Activated T-cell treated with anti-CD3 and anti-CD28 coated beads, Interleukin-2, amount 50 U/mL, for 48 hours (primary cell): ENCODE data around the gene C17orf100.
"Not testable (repeated sequence)": the region's sequence is repeated elsewhere in the genome, so short reads cannot be mapped to it uniquely, and the experiment has no call there.

Experiments
- DNase-seq, 2 experiments: peaks; one replicate each; pipeline ENCODE4 v3.0.0-alpha.2; 2020

Gene C17orf100

DNA sequence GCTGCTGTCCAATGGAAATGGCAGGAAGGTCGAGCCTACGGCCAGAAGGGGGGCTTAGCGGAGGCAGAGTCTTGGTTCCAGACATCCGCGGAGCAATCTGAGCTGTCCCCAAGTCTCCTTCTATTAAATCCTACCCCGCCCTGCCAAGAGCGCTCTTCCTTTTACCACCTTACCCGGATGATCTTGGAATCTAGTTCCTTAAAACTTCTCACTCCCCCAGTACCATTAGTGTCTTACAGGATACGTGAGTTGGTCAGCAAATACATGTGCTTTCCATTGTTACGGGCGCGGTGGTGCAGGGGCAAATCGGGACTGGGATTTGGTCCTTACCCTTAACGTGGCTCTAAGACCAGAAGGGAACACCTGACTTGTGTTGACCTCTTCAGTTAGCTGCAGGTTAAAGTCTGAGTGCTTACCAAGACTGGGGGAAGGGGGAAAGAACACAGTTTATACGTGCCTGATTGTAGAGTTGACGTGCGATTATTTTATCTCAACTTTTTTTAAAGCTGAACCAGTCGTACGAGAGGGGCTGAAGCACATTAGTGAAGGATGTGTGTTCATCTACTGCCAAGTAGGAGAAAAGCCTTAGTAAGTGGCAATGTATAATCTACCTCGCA lies 10.2 kb upstream of the C17orf100 start:
- peak in 1 of 2 experiments; percentile 43 for DNase-seq

- no peak for DNase-seq
Measured at GRCh38 chr17:6642592-6642991, 9.0 kb upstream of the C17orf100 start.

- peak in 1 of 2 experiments; percentile 23 for DNase-seq
Measured at GRCh38 chr17:6643451-6644125, 8.0 kb upstream of the C17orf100 start.

DNA sequence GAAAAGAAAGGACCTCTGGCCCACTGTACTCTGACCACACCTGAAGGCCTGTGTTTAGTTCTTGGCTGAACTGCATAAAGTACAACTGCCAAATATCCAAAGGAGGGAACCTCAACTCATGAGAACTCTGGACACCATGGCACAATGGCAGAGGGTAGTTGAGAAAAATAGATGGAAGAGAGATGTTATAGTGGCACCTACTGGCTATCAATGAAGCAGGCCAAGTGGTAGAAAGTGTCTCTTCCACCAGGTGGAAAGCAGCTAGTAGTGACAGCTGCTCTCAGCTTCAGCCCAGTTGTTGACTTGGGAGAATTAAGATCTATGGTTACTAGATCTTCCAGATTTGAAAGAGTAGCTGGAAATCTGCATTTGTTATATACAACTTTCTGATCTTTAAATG lies 3.4 kb upstream of the C17orf100 start:
- no peak for DNase-seq

DNA sequence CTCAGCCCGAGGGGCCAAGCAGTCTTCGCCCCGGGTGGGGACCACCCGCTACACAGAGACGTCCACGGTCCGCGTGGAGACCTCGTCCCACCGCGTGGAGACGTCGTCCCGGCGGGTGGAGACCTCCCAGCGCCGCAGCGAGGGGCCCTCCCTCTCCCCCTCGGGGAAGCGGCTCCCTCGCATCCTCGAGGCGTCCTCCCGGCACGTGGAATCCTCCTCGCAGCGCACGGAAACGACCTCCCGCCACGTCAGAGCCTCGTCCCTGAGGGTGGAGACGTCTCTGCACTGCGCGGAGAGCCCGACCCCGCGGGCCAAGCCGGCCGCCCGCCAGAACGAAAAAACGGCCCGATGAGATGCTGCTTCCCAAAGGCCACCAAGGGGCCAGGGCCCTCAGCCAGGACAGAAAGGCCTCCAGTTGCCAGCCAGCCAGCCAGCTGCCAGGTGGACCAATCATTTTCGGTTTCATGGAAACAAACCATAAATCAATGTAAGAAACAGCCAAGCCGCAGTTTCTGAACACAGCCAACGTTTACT lies 424 bp downstream of the C17orf100 start:
- DNase-seq = peak in 1 of 2 experiments; percentile 44

DNA sequence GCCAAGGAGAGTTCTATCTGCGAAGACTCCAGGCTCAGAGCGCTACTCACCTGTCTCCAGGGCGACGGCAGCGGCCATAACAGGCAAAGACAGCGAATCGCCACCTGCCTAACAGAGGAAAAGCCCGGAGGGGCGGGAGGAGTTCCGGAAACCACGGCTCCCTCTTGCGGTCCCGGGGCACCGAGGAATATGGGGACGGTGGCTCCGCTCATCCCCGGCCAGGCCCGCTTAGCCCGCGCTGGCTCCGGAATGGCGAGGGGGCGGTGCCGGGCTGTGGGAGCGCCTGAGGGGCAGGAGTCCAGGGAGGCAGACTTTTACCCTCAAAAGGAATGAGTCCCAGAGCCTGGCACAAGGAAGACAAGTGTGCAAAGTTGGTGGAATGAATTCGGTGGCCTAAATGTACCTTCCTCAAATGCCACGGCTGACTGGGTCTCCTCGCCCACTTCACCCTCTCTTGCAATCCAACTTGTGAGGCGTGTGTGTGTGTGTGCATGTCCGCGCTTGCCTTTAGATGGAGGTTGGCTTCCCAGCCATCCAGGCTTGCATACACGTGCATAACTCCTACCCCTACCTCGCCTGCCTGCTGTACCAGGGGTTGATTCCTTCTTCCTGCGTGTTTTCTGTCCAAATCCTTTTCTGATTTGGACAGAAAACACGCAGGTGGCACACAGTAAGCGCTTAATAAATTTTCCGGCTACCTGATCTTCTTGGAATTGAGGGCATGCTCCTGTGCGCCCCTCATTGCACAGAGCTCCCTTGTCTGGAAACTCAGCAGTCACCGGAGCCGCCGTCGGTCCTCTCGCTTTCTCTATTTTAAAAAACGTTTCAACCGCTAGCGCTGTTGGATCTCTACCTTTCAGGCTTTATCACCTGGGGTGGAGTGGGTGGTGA lies 3.5 kb downstream of the C17orf100 start:
- DNase-seq = no peak

GRCh38 chr17:6655732-6656361 lies 4.3 kb downstream of the C17orf100 start:
- DNase-seq = not testable (repeated sequence)

DNA sequence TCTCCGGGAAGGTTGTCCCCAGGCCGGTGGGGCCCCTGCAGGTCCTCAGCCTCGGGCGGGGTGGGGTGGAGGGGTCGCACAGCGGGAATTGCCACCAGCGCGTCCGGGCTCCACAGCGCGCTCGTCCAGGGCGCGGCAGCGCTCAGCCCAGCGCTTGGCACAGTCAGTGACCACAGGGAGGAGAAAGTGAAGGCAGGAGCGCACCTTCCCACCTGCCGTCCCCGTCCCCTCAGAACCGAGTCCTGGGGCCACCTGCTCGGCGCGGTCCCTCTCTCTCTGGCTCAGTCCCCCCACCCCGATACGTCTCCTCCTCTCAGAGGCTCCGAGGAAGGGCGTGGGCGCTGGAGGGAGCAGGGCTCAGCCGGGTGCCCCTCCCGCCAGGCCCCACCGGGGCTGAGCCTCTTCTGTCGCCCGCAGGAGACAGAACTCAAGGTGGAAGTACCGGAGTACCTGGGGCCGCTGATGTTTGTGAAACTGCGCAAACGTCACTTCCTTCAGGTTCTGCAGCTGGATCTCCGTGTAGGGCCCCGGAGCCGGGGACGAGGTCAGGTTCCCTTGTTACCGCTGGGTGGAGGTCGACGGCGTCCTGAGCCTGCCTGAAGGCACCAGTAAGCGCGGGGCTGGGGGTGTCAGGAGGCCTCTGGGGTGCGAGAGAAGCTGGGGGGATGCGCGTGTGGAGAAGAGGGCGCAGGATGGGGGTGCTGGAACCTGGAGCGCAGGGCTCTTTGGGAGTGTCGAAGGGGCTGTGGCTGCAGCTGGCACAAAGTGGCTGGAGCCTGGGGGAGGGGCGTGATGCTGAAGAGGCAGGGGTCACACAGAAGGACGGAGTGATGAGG lies 5.5 kb downstream of the C17orf100 start:
- peak; percentile 68 to 73 for DNase-seq

GRCh38 chr17:6657633-6658287 lies 6.2 kb downstream of the C17orf100 start:
- DNase-seq = no peak

DNA sequence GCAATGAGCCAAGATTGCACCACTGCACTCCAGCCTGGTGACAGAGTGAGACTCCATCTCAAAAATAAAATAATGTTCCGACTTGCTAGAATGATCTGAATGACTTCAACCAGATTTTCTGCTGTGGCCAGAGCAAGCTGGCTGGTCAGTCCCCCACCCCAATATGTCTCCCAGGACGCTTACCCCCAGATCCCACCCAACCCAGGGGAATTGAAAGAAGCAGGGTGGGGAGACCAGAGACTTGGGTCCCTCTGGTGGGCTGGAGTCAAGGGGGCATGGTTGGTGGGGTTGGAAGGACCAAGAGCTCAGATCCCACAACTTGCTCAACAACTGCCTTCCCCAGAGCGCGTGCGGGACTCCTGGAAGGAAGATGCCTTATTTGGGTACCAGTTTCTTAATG lies 6.8 kb downstream of the C17orf100 start:
- DNase-seq = not testable (repeated sequence)

GRCh38 chr17:6660101-6660500 lies 8.5 kb downstream of the C17orf100 start:
- no peak for DNase-seq

DNA sequence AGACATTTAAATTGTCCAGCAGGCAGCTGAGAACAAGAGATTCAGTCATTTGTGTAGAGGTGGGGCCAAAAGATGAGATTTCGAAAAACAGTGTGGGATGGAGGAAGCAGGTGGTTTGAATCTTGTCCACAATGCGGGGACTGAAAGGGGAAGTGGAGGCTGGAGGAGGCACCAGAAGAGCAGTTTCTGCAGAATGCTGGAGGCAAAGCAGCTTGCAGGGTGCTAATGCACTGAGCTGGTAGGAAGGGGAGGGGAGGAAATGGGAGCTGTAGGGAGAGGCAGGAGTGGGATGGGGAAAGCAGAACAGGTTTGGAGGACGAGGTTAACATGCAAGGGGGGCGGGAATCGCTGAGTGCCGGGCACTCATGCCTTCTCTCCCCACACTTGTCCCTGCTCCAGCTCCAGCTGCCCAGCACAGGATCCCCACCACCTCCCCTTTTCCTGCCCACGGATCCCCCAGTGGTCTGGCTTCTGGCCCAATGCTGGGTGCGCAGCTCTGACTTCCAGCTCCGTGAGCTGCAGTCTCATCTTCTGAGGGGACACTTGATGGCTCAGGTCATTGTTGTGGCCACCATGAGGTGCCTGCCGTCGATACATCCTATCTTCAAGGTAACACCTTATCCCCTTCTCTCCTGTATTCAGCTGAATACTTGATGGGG lies 9.4 kb downstream of the C17orf100 start:
- DNase-seq = peak; percentile 43 to 45

DNA sequence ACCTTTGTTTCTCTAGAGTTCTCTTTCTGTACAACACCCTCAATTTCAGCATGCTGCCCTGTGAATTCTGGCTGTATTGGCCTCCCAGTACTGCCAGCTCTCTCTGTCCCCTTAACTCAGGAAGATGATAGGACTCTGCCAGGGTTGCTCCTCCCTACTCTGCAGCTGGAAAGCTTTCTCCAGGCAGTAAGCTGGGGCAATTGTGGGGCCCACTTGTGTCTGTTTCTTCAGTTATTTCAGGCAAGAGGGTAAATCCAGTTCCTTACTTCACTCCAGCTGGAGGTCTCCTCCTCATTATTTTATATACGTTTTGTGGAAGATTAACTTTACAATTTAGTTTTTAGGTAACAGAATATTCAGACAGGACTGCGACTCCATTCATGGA lies 9.9 kb downstream of the C17orf100 start:
- DNase-seq = no peak

GRCh38 chr17:6663200-6663599 lies 11.6 kb downstream of the C17orf100 start:
- not testable (repeated sequence) for DNase-seq

- DNase-seq = peak; percentile 64 to 68
Measured at GRCh38 chr17:6666077-6666521, 14.5 kb downstream of the C17orf100 start.

DNA sequence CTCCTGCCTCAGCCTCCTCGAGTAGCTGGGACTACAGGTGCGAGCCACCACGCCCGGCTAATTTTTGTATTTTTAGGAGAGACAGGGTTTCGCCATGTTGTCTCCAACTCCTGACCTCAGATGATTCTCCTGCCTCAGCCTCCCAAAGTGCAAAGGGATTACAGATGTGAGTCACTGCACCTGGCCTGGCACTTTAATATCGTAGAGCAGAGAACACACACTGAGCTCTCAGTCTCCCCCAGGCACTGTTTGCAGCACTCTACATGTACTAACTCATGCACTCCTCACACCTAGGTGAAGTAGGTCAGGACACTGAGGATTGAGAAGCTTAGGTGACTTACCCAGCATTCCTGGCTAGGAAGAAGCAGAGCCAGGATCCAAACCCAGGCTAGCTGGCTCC lies 15.0 kb downstream of the C17orf100 start:
- no peak for DNase-seq

DNA sequence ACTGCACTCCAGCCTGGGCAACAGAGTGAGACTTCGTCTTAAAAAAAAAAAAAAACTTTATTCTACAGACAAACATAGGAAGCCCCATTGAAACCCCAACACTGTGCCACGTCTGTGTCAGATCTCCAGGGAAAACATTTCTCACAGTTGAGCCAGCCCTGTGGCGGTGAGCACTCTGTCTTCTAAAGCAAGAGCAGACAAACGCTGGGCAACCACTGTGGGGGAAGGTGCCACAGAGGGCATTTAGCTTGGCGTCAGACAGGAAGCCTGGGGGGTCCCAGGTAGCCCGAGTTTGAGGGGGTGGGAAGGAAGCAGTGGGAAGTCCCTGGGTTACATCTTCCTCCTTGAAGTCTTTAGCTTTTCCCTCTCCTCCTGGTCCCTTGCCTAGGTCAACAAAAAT lies 16.0 kb downstream of the C17orf100 start:
- DNase-seq = no peak

DNA sequence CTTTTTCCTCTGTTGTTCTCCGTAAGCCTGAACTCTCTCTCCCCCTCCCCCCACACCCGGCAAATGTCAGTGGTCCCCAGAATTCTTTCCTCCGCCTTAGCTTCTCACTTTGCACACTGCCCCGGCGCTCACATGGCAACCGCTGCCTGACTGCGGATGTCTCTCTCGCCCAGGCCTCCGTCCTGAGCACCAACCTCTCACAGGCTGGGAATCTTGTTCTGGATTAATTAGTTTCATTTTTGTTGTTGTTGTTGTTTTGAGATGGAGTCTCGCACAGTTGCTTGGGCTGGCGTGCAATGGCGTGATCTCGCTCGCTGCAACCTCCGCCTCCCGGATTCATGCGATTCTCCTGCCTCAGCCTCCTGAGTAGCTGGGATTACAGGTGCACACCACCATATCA lies 16.7 kb downstream of the C17orf100 start:
- DNase-seq = no peak

- DNase-seq = no peak
Measured at GRCh38 chr17:6668727-6669425, 17.3 kb downstream of the C17orf100 start.
